VCaP (cell line): ENCODE data around the gene PPP1R1C.

Experiments
- H3K27ac ChIP-seq: fragments of 450-650 bp; 2 replicates; pipeline ENCODE4 v1.5.1; 2017
- CTCF ChIP-seq: fragments of 450-650 bp; conservative IDR thresholded peaks from 2 replicates; pipeline ENCODE4 v1.5.1; 2017; ENCODE audit warnings: mild to moderate bottlenecking, moderate library complexity

Gene PPP1R1C

GRCh38 chr2:182031956-182032355 is 46.3 kb downstream of the PPP1R1C start:
- H3K27ac ChIP-seq = no peak overlapping the region
- no peak for TF ChIP-seq CTCF

- no peak for TF ChIP-seq CTCF
- H3K27ac ChIP-seq = no peak overlapping the region
Measured at GRCh38 chr2:182033449-182033848, 47.8 kb downstream of the PPP1R1C start.

DNA sequence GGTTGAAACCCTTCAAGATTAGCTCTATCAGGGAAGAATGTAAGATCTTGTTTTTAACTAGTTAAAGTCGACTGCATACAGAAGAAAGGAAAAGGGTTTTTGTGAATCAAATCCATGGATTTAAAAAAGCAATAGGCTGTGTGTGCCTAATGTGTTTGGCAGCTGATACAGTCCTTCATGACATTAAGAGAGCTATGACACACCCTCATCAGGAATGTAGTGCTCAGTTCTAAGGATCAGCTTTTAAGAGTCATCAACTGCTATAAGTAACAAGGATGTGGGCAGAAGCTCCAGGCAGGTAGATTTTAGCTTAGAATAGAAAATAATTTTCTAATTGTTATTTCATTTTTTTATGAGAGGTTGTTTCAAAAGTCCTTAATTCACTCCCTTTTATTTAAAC is 52.9 kb downstream of the PPP1R1C start:
- H3K27ac ChIP-seq = no peak overlapping the region
- TF ChIP-seq CTCF = no peak

GRCh38 chr2:182043021-182043420 is 57.4 kb downstream of the PPP1R1C start:
- no peak overlapping the region for H3K27ac ChIP-seq
- no peak for TF ChIP-seq CTCF

- no peak for TF ChIP-seq CTCF
- H3K27ac ChIP-seq = no peak overlapping the region
Measured at GRCh38 chr2:182043861-182044260, 58.2 kb downstream of the PPP1R1C start.

DNA sequence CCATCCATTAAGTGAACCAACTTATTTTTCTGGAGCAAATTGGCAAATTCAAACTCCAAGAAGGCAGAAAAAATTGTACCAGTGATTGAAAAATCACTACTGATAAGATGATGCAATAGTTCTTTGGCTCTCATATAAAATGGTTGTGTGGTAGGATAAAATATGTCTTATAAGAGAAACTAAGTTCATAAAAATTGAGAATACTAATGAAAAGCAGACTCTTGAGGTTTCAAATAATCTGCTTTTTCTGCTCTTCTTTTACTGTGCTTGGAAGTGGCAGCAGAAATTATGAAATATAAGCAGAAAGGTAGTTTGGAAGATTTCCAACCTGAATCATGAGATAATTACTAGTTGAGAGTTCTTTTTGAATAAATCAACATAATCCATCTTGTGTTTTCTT is 61.9 kb downstream of the PPP1R1C start:
- no peak overlapping the region for H3K27ac ChIP-seq
- no peak for TF ChIP-seq CTCF

- H3K27ac ChIP-seq = no peak overlapping the region
- no peak for TF ChIP-seq CTCF
Measured at GRCh38 chr2:182048088-182048487, 62.4 kb downstream of the PPP1R1C start.

- TF ChIP-seq CTCF = no peak
- H3K27ac ChIP-seq = no peak overlapping the region
Measured at GRCh38 chr2:182048621-182049020, 63.0 kb downstream of the PPP1R1C start.
